Embryonic facial prominence (tissue), 1 donor: ENCODE results near the gene RXRB.

ENCODE experiments used
- DNase-seq: peaks from one replicate; pipeline ENCODE4 v3.0.0-alpha.2; 2016; ENCODE audit errors: extremely low spot score

The RXRB gene

GRCh38 chr6:33197431-33198048 is 2.9 kb downstream of the RXRB start:
- no peak for DNase-seq

GRCh38 chr6:33195304-33196165 is 4.9 kb downstream of the RXRB start:
- DNase-seq: no peak

DNA sequence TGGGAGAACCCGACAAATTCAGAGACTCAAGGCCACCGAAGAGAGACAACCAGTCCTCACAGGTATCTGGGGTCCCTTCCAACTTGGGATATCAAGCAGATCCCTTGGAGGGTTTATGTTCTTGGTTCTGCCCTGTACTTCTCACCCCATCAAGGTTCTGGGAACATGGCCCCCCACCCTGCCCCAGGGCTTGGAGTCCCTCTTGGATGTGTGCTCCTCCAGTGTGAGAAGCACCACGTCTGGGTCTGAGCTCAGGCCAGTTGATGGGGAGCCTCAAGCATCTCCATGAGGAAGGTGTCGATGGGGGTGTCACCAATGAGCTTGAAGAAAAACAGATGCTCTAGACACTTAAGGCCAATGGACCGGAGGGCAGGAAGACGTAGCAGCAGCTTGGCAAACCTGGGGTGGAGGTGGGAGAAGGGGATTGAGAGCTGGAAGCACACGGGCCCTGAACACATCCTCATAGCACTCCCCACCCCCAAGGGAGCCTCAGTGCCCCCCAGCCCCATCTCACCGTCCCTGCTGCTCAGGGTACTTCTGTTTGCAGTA is 6.0 kb downstream of the RXRB start:
- DNase-seq: no peak

DNA sequence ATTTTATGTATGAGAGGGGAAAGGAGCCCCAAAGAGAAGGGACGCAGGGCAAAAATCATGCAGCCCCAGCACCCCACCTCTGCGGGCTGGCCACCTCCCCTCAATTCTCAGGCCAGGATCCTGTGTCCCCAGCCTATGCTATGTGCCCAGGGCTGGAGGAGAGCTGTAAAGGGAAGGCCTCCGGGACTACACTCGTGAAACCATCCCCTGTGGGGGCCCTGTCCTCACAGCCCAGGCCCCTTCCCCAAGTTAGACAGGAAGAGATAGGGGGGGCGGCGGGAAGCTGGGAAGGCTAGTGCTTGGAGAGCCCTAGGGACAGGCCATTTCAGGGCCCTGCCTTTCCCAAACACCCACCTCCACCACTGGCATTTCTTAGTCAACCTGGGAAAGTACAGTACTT is 6.8 kb downstream of the RXRB start:
- DNase-seq: no peak

DNA sequence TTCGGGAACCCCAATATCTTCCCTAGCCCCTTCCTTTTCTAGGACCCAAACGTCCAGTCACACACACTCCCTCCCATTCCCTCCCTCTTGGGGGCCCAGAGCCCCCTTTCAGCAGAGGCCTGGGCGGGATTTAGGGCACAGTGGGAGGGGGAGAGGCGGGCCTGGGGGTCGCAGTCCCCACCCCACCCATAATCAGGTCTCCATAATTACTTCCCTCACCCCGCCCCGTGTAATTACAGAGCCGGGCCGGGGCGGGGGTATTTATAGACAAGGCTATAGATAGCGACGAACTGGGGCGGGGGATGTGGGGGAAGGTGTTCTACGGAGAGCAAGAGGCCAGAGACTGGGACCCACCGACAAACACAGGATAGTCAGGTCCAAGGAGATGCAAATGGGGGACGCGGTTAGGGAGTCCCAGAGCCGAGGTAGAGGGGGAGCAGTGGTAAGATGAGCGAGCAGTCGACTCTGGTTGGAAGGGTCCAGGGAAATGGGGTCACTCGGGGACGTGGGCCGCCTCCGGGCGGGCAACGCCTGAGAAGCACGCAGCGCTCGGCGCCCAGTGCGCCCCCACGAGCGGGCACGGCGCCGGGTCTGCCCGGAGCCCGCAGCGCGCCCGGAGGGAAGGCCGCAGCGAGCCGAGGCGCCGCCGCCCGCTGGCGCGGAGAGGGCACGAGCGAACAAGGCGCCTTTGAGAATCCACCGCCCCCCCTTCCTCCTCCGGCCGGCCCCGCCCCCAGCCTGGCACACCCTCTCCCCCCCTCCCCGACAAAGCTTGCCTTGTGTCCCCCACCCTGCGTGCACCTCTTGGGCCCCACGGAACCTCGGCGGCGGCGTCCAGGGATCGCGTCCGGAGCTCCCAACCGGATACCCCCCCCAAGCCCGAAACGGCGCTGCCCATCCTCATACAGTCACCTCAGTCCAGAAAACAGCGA is 7.5 kb downstream of the RXRB start:
- no peak for DNase-seq

GRCh38 chr6:33192105-33192646 is 8.3 kb downstream of the RXRB start, which contains the start of gene COL11A2:
Gene COL11A2 (minus strand): TSS chr6:33192467. CDS start chr6:33192240, 227 bp downstream.
- DNase-seq: no peak

DNA sequence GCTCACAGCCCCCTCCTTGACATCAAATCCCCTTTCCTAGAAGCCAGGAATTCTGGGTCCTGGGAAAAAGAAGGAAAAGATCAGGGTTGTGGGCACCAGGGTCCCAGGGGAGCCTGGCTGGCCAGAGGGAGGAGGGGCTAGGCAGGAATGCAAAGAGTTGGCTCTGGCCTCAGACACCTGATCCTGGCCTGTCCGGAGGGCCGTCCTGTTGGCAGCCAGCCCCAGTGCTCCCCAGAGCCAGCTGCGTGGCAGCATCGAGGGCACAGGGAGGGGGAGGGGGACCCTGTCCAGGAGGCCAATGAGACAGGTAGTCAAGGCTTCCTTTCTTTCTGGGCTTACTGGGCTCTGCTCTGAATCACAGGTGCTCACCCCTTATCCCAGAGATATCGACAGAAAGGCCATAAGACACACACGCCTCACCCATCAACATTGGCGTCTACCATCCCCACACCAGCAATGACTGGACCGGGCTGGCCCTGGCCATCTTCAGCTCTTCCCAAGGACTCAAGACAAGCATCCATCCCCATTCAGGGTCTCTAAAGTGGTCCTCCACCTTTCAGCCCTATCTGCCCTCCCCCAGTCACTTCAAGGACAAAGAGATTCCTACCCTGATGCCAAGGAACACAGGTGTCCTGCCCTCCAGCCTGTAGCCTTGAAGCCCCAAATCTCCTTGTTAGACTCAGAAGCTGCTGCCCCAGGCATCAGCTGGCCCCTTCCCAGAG is 8.9 kb downstream of the RXRB start:
- DNase-seq: no peak

DNA sequence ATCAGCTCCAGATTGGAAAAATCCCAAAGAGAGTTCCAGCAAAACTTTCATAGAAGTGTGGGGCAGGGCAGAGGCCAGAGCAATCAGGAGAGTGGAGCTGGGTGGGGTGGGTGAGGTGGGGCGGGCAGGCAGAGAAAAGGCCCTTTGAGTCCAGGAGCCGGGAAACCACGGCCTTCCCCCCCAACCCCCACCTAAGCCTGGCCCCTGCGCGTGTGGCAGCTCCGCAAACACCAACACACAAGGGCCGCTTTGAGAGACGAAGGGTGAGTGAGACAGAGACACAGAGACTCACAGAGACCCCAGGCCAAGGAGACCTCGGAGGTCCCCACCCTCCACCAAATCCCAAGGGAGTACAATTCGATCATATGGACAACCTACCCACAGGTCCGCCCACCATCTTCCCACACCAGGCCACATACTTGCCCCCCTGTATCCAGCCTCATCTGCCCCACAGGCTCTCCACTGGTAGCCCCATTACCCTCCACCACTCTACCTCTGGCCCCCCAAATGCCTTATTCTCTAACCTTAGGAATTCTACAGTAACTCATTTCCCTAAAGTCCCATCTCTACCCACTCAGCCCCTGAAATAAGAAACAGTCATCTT is 9.9 kb downstream of the RXRB start:
- DNase-seq: no peak

- no peak for DNase-seq
Observed at GRCh38 chr6:33189625-33190448, 10.6 kb downstream of the RXRB start.

GRCh38 chr6:33189164-33189563 is 11.3 kb downstream of the RXRB start:
- no peak for DNase-seq

- no peak for DNase-seq
Observed at GRCh38 chr6:33187809-33188208, 12.7 kb downstream of the RXRB start.

DNA sequence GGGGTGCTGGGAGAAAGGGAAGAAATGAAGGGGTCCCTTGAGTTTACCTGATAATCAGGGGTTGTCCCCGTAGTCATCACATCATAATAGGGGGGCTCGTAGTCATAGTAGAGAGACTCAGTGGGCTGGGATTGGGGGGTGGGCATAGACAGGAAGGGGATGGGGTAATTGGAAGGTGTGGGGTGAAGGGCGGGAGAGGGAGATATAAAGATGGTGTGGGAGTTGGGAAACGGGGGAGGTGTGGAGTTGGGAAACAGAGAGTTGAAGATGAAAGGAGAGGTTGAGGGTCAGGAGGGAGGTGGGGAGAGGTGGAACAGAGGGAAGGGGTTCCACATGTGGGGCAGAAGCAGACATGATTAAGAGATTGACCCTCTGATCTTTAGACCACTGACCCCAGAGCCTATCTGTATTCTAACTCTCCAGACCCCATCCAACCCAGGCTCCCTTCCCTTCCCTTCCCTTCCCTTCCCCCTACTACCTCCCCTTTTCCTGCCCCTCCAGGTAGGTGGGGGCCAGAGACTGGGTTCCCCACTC is 14.7 kb downstream of the RXRB start:
- DNase-seq: no peak

- DNase-seq: no peak
Observed at GRCh38 chr6:33185190-33185589, 15.3 kb downstream of the RXRB start.

- no peak for DNase-seq
Observed at GRCh38 chr6:33183071-33183683, 17.3 kb downstream of the RXRB start.

GRCh38 chr6:33181141-33181540 is 19.3 kb downstream of the RXRB start:
- no peak for DNase-seq

DNA sequence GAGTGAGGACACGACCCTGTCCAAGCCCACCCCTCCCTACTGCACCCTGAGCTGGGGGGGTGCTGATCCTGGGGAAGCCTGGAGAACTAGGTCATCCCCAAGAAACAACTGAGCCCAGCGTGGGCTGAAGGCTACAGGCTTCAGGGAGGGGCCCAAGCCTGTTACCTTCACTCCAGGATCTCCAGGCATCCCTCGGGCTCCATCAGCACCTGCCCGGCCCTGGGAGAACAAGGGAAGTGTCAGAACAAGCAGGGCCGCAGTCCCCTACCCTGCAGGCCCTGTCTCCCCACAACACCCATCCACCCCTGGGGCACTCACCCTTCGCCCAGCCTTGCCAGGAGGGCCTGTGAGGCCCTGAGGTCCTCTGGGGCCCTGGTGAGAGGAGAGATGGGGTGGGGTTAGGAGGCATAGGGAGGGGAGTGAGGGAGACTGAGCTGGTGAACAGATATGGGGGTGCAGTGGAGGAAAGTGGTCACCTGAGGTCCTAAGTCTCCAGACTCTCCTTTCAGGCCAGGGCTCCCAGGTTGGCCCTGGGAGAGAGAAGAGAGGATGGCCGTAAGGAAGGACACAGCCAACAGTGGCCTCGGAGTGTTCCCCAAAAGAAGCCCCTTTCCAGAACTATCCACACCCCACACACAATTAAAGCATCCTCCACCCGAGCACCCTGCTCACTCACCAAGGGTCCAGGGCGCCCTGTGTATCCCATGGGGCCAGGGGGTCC is 21.6 kb downstream of the RXRB start:
- no peak for DNase-seq

- no peak for DNase-seq
Observed at GRCh38 chr6:33177552-33178446, 22.7 kb downstream of the RXRB start.
